ENCODE measurements around the gene COMTD1.

Gene COMTD1

GRCh38 chr10:75261813-75262705, 26.3 kb upstream of the COMTD1 start:
- H3K79me2 ChIP-seq (ENCODE audit: control insufficient read depth, insufficient read depth, low read length, poor library complexity), result no peaks in the 10 kb centered on the region
- no peak overlapping the region for H3K4ac ChIP-seq (ENCODE audit: low read depth, low read length)
- no peak overlapping the region for H2BK120ac ChIP-seq (ENCODE audit: insufficient read depth, low read length, poor library complexity)
- no peaks in the 10 kb centered on the region for H3K79me1 ChIP-seq (ENCODE audit: low read length)
- H2BK12ac ChIP-seq (ENCODE audit: low read length), result no peak overlapping the region
- H3K36me3 ChIP-seq (ENCODE audit: control insufficient read depth in 1 of 2, insufficient read depth in 2 of 2, low read length in 2 of 2), result no peaks in the 10 kb centered on the region
- no peaks in the 10 kb centered on the region for H3K27me3 ChIP-seq (ENCODE audit: insufficient read depth, low read length)
- no peak for DNase-seq
- H2BK5ac ChIP-seq (ENCODE audit: low read depth, low read length, poor library complexity), result no peak overlapping the region
- H2AFZ ChIP-seq (ENCODE audit: insufficient read depth, low read length, poor library complexity), result no peak overlapping the region
- H3K4me3 ChIP-seq (ENCODE audit: low read depth, low read length), result no peak overlapping the region
- H3K9ac ChIP-seq (ENCODE audit: low read length), result no peak overlapping the region
- H3K14ac ChIP-seq (ENCODE audit: low read length), result no peak overlapping the region
- H3K18ac ChIP-seq (ENCODE audit: low read length), result no peak overlapping the region
- no CpG with 5 or more reads among the region's 25 CpGs for WGBS (ENCODE audit: extremely low coverage, insufficient coverage, insufficient read length)
- H3K27ac ChIP-seq (ENCODE audit: low read depth, low read length), result no peak overlapping the region
- no peak overlapping the region for H2AK5ac ChIP-seq (ENCODE audit: low read length)
- no peak overlapping the region for H3K4me2 ChIP-seq (ENCODE audit: low read length)
- peaks cover 3 to 5% of the 10 kb centered on the region in 2 experiments for H3K4me1 ChIP-seq (ENCODE audit: control insufficient read depth in 1 of 2, insufficient read depth in 2 of 2, low read length in 2 of 2)
- H3K9me3 ChIP-seq (ENCODE audit: insufficient read depth, low read depth, low read length), result no peaks in the 10 kb centered on the region
- no peak overlapping the region for H3K23ac ChIP-seq (ENCODE audit: low read length)
- no peak overlapping the region for H4K12ac ChIP-seq (ENCODE audit: low read depth, low read length)
- H4K91ac ChIP-seq (ENCODE audit: low read depth, low read length), result no peak overlapping the region
- H4K8ac ChIP-seq (ENCODE audit: low read depth, low read length), result no peak overlapping the region

- no peak overlapping the region for H2AFZ ChIP-seq (ENCODE audit: insufficient read depth, low read length, poor library complexity)
- H3K27ac ChIP-seq (ENCODE audit: low read depth, low read length), result no peak overlapping the region
- H3K14ac ChIP-seq (ENCODE audit: low read length), result no peak overlapping the region
- H3K9ac ChIP-seq (ENCODE audit: low read length), result no peak overlapping the region
- H3K79me1 ChIP-seq (ENCODE audit: low read length), result no peaks in the 10 kb centered on the region
- no peak overlapping the region for H4K91ac ChIP-seq (ENCODE audit: low read depth, low read length)
- H3K4me3 ChIP-seq (ENCODE audit: low read depth, low read length), result no peak overlapping the region
- H3K4ac ChIP-seq (ENCODE audit: low read depth, low read length), result no peak overlapping the region
- DNase-seq, result no peak
- H3K4me2 ChIP-seq (ENCODE audit: low read length), result no peak overlapping the region
- H3K4me1 ChIP-seq (ENCODE audit: control insufficient read depth in 1 of 2, insufficient read depth in 2 of 2, low read length in 2 of 2), result peaks cover 3 to 5% of the 10 kb centered on the region in 2 experiments
- no peaks in the 10 kb centered on the region for H3K9me3 ChIP-seq (ENCODE audit: insufficient read depth, low read depth, low read length)
- H2BK12ac ChIP-seq (ENCODE audit: low read length), result no peak overlapping the region
- no peak overlapping the region for H2BK5ac ChIP-seq (ENCODE audit: low read depth, low read length, poor library complexity)
- no peak overlapping the region for H3K23ac ChIP-seq (ENCODE audit: low read length)
- H3K36me3 ChIP-seq (ENCODE audit: control insufficient read depth in 1 of 2, insufficient read depth in 2 of 2, low read length in 2 of 2), result no peaks in the 10 kb centered on the region
- H2BK120ac ChIP-seq (ENCODE audit: insufficient read depth, low read length, poor library complexity), result no peak overlapping the region
- no peaks in the 10 kb centered on the region for H3K27me3 ChIP-seq (ENCODE audit: insufficient read depth, low read length)
- no CpG with 5 or more reads among the region's 3 CpGs for WGBS (ENCODE audit: extremely low coverage, insufficient coverage, insufficient read length)
- H2AK5ac ChIP-seq (ENCODE audit: low read length), result no peak overlapping the region
- no peak overlapping the region for H3K18ac ChIP-seq (ENCODE audit: low read length)
- H4K8ac ChIP-seq (ENCODE audit: low read depth, low read length), result no peak overlapping the region
- no peaks in the 10 kb centered on the region for H3K79me2 ChIP-seq (ENCODE audit: control insufficient read depth, insufficient read depth, low read length, poor library complexity)
- no peak overlapping the region for H4K12ac ChIP-seq (ENCODE audit: low read depth, low read length)
These were observed 25.2 kb upstream of the COMTD1 start for GRCh38 chr10:75260990-75261389.

DNA sequence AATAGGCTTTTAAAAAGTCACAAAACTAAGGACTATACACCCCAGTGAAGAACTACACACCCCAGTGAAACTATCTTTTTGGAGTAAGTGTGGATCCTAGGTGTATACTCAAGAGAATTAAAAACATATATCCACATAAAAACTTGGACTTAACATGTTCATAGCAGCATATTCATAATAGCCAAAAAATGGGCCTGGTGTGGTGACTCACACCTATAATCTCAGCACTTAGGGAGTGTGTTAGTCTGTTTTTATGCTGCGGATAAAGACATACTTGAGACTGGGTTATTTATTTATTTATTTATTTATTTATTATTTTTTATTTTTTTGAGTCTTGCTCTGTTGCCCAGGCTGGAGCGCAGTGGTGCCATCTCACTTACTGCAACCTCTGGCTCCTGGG, 19.0 kb upstream of the COMTD1 start:
- Histone ChIP-seq H3K9ac (ENCODE audit: low read length) (no peak overlapping the region), H3K4me2 (ENCODE audit: low read length) (no peak overlapping the region), H4K8ac (ENCODE audit: low read depth, low read length) (no peak overlapping the region), H2BK120ac (ENCODE audit: insufficient read depth, low read length, poor library complexity) (no peak overlapping the region), H3K9me3 (ENCODE audit: insufficient read depth, low read depth, low read length) (peaks cover 2% of the 10 kb centered on the region), H3K27me3 (ENCODE audit: insufficient read depth, low read length) (no peaks in the 10 kb centered on the region), H3K23ac (ENCODE audit: low read length) (no peak overlapping the region), H2BK5ac (ENCODE audit: low read depth, low read length, poor library complexity) (no peak overlapping the region), H3K36me3 (ENCODE audit: control insufficient read depth in 1 of 2, insufficient read depth in 2 of 2, low read length in 2 of 2) (no peaks in the 10 kb centered on the region), H2BK12ac (ENCODE audit: low read length) (no peak overlapping the region), H3K4me3 (ENCODE audit: low read depth, low read length) (no peak overlapping the region), H3K79me1 (ENCODE audit: low read length) (no peaks in the 10 kb centered on the region), H3K14ac (ENCODE audit: low read length) (no peak overlapping the region), H2AFZ (ENCODE audit: insufficient read depth, low read length, poor library complexity) (no peak overlapping the region), H3K4ac (ENCODE audit: low read depth, low read length) (no peak overlapping the region), H2AK5ac (ENCODE audit: low read length) (no peak overlapping the region), H3K18ac (ENCODE audit: low read length) (no peak overlapping the region), H3K4me1 (ENCODE audit: control insufficient read depth in 1 of 2, insufficient read depth in 2 of 2, low read length in 2 of 2) (no peaks in the 10 kb centered on the region), H4K12ac (ENCODE audit: low read depth, low read length) (no peak overlapping the region), H4K91ac (ENCODE audit: low read depth, low read length) (no peak overlapping the region), H3K79me2 (ENCODE audit: control insufficient read depth, insufficient read depth, low read length, poor library complexity) (no peaks in the 10 kb centered on the region), H3K27ac (ENCODE audit: low read depth, low read length) (no peak overlapping the region)
- no peak for DNase-seq
- no CpG with 5 or more reads among the region's 2 CpGs for WGBS (ENCODE audit: extremely low coverage, insufficient coverage, insufficient read length)

- Histone ChIP-seq H3K4ac (ENCODE audit: low read depth, low read length) (no peak overlapping the region), H3K4me1 (ENCODE audit: control insufficient read depth in 1 of 2, insufficient read depth in 2 of 2, low read length in 2 of 2) (no peaks in the 10 kb centered on the region), H4K12ac (ENCODE audit: low read depth, low read length) (no peak overlapping the region), H4K91ac (ENCODE audit: low read depth, low read length) (no peak overlapping the region), H2AFZ (ENCODE audit: insufficient read depth, low read length, poor library complexity) (no peak overlapping the region), H3K79me2 (ENCODE audit: control insufficient read depth, insufficient read depth, low read length, poor library complexity) (no peaks in the 10 kb centered on the region), H3K27ac (ENCODE audit: low read depth, low read length) (no peak overlapping the region), H2BK120ac (ENCODE audit: insufficient read depth, low read length, poor library complexity) (no peak overlapping the region), H3K36me3 (ENCODE audit: control insufficient read depth in 1 of 2, insufficient read depth in 2 of 2, low read length in 2 of 2) (no peaks in the 10 kb centered on the region), H3K4me3 (ENCODE audit: low read depth, low read length) (no peak overlapping the region), H4K8ac (ENCODE audit: low read depth, low read length) (no peak overlapping the region), H3K9me3 (ENCODE audit: insufficient read depth, low read depth, low read length) (peaks cover 2% of the 10 kb centered on the region), H3K27me3 (ENCODE audit: insufficient read depth, low read length) (no peaks in the 10 kb centered on the region), H3K79me1 (ENCODE audit: low read length) (no peaks in the 10 kb centered on the region), H3K18ac (ENCODE audit: low read length) (no peak overlapping the region), H2BK12ac (ENCODE audit: low read length) (no peak overlapping the region), H2BK5ac (ENCODE audit: low read depth, low read length, poor library complexity) (no peak overlapping the region), H3K4me2 (ENCODE audit: low read length) (no peak overlapping the region), H3K23ac (ENCODE audit: low read length) (no peak overlapping the region), H3K9ac (ENCODE audit: low read length) (no peak overlapping the region), H3K14ac (ENCODE audit: low read length) (no peak overlapping the region), H2AK5ac (ENCODE audit: low read length) (no peak overlapping the region)
- no CpG with 5 or more reads among the region's 1 CpG for WGBS (ENCODE audit: extremely low coverage, insufficient coverage, insufficient read length)
- peak in 1 of 2 donors; percentile 13 for DNase-seq
These were observed 17.8 kb upstream of the COMTD1 start for GRCh38 chr10:75253281-75254220.
